HG03025 (cell line): ENCODE results near the gene TANGO6.
"Not testable (repeated sequence)": the region's sequence is repeated elsewhere in the genome, so short reads cannot be mapped to it uniquely, and the experiment has no call there.

Experiments used
- ATAC-seq: cut with Tn5 transposase; IDR thresholded peaks from one replicate; pipeline ENCODE4 v1.9.1; 2021; ENCODE audit warnings: mild to moderate bottlenecking, moderate library complexity; ENCODE audit not compliant: unreplicated experiment, low FRiP score

Gene TANGO6

GRCh38 chr16:69048328-69049120 lies 205.2 kb downstream of the TANGO6 start:
- ATAC-seq, result no peak

- no peak for ATAC-seq
Measured at GRCh38 chr16:69049146-69049545, 205.8 kb downstream of the TANGO6 start.

- no peak for ATAC-seq
Measured at GRCh38 chr16:69049603-69050375, 206.5 kb downstream of the TANGO6 start.

- not testable (repeated sequence) for ATAC-seq
Measured at GRCh38 chr16:69051517-69051830, 208.1 kb downstream of the TANGO6 start.

- ATAC-seq, result no peak
Measured at GRCh38 chr16:69055008-69055407, 211.7 kb downstream of the TANGO6 start.

GRCh38 chr16:69055980-69056379 lies 212.6 kb downstream of the TANGO6 start:
- ATAC-seq, result no peak

- ATAC-seq, result no peak
Measured at GRCh38 chr16:69056421-69056820, 213.1 kb downstream of the TANGO6 start.

- no peak for ATAC-seq
Measured at GRCh38 chr16:69057400-69058378, 214.4 kb downstream of the TANGO6 start.

GRCh38 chr16:69063491-69063890 lies 220.2 kb downstream of the TANGO6 start:
- not testable (repeated sequence) for ATAC-seq

- no peak for ATAC-seq
Measured at GRCh38 chr16:69064124-69064763, 220.9 kb downstream of the TANGO6 start.

GRCh38 chr16:69064764-69065313 lies 221.5 kb downstream of the TANGO6 start:
- ATAC-seq, result no peak

- ATAC-seq, result no peak
Measured at GRCh38 chr16:69069504-69069903, 226.2 kb downstream of the TANGO6 start.

GRCh38 chr16:69071036-69071435 lies 227.7 kb downstream of the TANGO6 start:
- no peak for ATAC-seq

- ATAC-seq, result no peak
Measured at GRCh38 chr16:69072640-69072974, 229.3 kb downstream of the TANGO6 start.

- no peak for ATAC-seq
Measured at GRCh38 chr16:69073181-69073702, 229.9 kb downstream of the TANGO6 start.

- no peak for ATAC-seq
Measured at GRCh38 chr16:69077251-69077650, 233.9 kb downstream of the TANGO6 start.

GRCh38 chr16:69078073-69078472 lies 234.7 kb downstream of the TANGO6 start:
- ATAC-seq, result no peak

GRCh38 chr16:69079697-69080096 lies 236.4 kb downstream of the TANGO6 start:
- no peak for ATAC-seq

- no peak for ATAC-seq
Measured at GRCh38 chr16:69083306-69083941, 240.1 kb downstream of the TANGO6 start.
